Left ventricle myocardium inferior (tissue), 1 donor: ENCODE measurements around the gene HES1. TPM values are rescaled to one million over a fixed set of nuclear protein-coding genes. Genes with fewer than 3 reads are reported as not detected.
"Not testable (repeated sequence)": the region's sequence is repeated elsewhere in the genome, so short reads cannot be mapped to it uniquely, and the experiment has no call there.

Source experiments
- DNase-seq: peaks from one replicate; pipeline ENCODE4 v3.0.0-alpha.2; 2020
- H3K27ac ChIP-seq: fragments of 200-600 bp; replicated peaks from 2 replicates; pipeline ENCODE4 v1.8.0; 2021
- H3K27me3 ChIP-seq: fragments of 200-600 bp; 2 replicates; pipeline ENCODE4 v1.8.0; 2021; ENCODE audit warnings: low read depth
- H3K36me3 ChIP-seq: fragments of 200-600 bp; 2 replicates; pipeline ENCODE4 v1.8.0; 2021
- H3K4me1 ChIP-seq: fragments of 200-600 bp; 2 replicates; pipeline ENCODE4 v1.8.0; 2021
- H3K4me3 ChIP-seq: fragments of 200-600 bp; 2 replicates; pipeline ENCODE4 v1.8.0; 2021; ENCODE audit warnings: mild to moderate bottlenecking, moderate library complexity
- H3K9me3 ChIP-seq: fragments of 200-600 bp; replicated peaks from 2 replicates; pipeline ENCODE4 v1.8.0; 2021
- intact Hi-C: fragments of 100-400 bp; cut with micrococcal nuclease; formaldehyde crosslinking; loops from one replicate; pipeline ENCODE4 v1.11.0; 2022
- total RNA-seq: library from RNA; stranded (reverse); fragmentation: NEBNext Ultra II Directional; extraction: Animal tissue kit (Norgen Biotek cat#: 25700); gene quantifications from one replicate; pipeline ENCODE4 v1.2.1, GENCODE V29; 2021
- TF ChIP-seq, protein P1 (sequence below): fragments of 200-600 bp; IDR thresholded peaks from 2 replicates; pipeline ENCODE4 v1.8.0; 2021; ENCODE audit warnings: antibody characterized with exemption, mild to moderate bottlenecking, borderline replicate concordance
- donor health status: DM: no; HTN: yes; CAD: no; lungs with severe emphysema.

HES1 gene
- total RNA-seq, 1 donor from 2014 or later: 13.4 TPM

DNA sequence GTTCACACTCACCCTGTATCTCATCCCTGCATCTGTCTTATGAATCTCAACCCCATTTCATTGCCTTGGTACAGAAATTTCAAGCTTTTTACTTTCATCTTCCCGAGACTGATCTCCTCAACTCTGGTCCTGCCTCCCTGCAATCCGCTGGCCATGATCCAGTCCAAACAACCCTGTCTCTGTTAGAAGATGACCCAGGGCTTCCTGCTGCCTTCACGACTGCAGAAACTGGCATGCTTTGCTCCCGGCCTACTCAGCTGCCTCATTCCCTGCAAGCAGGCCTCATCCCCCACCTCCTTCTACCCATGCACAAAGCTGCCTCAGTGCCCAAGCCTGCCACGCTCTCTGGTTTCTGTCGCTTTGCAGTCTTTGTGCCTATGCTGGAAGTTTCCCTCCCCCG, 12.4 kb downstream of the HES1 start:
- H3K9me3 ChIP-seq: no peaks in the 10 kb centered on the region
- peaks cover 11% of the 10 kb centered on the region for H3K27me3 ChIP-seq
- no peak overlapping the region for H3K27ac ChIP-seq
- H3K4me3 ChIP-seq: no peak overlapping the region
- TF ChIP-seq, protein P1, sequence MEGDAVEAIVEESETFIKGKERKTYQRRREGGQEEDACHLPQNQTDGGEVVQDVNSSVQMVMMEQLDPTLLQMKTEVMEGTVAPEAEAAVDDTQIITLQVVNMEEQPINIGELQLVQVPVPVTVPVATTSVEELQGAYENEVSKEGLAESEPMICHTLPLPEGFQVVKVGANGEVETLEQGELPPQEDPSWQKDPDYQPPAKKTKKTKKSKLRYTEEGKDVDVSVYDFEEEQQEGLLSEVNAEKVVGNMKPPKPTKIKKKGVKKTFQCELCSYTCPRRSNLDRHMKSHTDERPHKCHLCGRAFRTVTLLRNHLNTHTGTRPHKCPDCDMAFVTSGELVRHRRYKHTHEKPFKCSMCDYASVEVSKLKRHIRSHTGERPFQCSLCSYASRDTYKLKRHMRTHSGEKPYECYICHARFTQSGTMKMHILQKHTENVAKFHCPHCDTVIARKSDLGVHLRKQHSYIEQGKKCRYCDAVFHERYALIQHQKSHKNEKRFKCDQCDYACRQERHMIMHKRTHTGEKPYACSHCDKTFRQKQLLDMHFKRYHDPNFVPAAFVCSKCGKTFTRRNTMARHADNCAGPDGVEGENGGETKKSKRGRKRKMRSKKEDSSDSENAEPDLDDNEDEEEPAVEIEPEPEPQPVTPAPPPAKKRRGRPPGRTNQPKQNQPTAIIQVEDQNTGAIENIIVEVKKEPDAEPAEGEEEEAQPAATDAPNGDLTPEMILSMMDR: no peak
- no peaks in the 10 kb centered on the region for H3K36me3 ChIP-seq
- no peak for DNase-seq
- intact Hi-C loops: no loop called here
- H3K4me1 ChIP-seq: peaks cover 17% of the 10 kb centered on the region

DNA sequence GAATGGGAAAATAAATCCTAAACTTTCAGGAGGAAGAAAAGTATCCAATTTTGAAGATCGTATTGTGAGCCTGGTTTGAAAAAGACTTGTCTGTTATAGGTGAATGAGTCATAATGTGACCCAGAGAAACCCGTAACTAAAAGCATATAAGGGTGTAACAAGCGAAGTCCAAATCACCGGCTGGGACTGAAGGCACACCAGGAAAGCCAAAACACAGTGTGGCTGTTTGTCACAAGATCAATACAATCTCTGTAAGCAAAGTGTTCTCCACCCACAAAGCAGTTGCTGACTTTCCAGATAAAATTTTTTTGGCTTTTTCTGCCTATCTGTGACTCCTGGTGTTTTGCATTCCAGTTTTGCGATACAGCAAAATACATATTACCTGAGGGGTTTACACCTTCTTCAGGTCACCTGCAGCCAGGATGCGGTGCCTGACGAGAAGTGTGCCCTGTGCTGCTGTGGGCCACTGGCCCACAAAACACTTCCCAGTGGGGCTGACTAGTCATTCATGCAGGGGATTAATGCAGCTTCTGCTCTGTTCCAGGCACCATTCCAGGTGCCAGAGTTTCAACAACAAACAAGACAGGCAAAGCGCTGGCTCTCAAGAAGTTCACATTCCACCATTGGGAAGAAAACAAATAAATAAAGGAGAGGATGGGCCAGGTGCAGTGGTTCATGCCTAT, 14.4 kb downstream of the HES1 start:
- TF ChIP-seq, protein P1: no peak
- intact Hi-C loops: no loop called here

DNA sequence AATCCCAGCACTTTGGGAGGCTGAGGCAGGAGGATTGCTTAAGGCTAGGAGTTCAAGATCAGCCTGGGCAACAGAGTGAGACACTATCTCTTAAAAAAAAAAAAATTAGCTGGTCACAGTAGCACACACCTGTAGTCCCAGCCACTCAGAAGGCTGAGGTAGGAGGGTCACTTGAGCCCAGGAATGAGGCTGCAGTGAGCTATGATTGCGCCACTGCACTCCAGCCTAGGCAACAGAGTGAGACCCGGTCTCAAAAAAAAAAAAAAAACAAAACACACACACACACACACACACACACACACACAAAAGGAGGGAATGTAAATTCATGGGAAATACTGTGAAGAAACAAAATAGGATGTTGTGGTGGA, 15.0 kb downstream of the HES1 start:
- H3K4me1 ChIP-seq, DNase-seq, H3K9me3 ChIP-seq, H3K27ac ChIP-seq, H3K36me3 ChIP-seq, H3K4me3 ChIP-seq, intact Hi-C loops: not testable (repeated sequence)
- peaks cover 13% of the 10 kb centered on the region for H3K27me3 ChIP-seq

More for the DNA sequence above, 14.4 kb downstream of the HES1 start:
- no peaks in the 10 kb centered on the region for H3K36me3 ChIP-seq
- no peak overlapping the region for H3K27ac ChIP-seq
- DNase-seq: no peak
- peaks cover 13% of the 10 kb centered on the region for H3K27me3 ChIP-seq
- H3K4me3 ChIP-seq: no peak overlapping the region
- peaks cover 5% of the 10 kb centered on the region for H3K4me1 ChIP-seq
- H3K9me3 ChIP-seq: peaks cover 8% of the 10 kb centered on the region

DNA sequence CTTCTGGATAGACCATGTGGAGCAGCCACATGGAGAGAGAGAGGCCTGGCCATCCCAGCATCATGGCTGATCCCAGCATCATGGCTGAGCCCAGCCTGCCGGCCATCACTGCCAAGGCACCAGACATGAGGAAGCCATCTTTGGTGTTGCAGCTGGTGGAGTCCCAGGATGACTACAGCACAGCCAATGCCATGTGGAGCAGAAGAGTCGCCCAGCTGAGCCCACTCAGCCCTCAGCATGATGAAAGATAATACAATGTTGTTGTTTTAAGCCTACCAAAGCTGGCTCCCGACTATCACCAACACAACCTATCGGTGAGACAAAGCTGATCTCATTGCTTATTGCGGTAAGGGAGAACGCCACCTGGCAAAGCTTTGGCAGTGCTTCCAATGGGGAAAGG, 18.4 kb downstream of the HES1 start:
- TF ChIP-seq, protein P1: no peak
- Histone ChIP-seq H3K27me3 (peaks cover 14% of the 10 kb centered on the region), H3K4me1 (peaks cover 13% of the 10 kb centered on the region), H3K36me3 (no peaks in the 10 kb centered on the region), H3K4me3 (no peak overlapping the region), H3K27ac (no peak overlapping the region), H3K9me3 (peaks cover 8% of the 10 kb centered on the region)
- intact Hi-C loops: no loop called here
- DNase-seq: no peak

DNA sequence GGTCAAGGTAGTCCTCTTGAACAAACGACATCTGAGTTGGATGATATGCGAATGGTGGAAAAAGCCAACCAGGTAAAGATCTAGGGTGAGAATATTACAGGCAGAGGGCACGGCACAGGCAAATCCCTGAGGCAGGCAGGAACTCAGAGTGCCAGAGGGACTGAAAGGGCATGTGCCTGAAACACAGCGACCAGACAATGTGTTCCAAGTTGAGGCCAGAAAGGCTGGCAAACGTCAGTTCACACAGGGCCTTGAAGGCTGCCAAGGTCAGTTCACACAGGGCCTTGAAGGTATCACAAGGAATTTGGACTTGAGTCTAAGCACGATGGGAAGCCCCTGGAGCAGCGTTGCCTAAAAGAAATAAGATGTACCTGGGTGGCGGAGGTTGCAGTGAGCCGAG, 20.1 kb downstream of the HES1 start:
- H3K9me3 ChIP-seq: peaks cover 8% of the 10 kb centered on the region
- H3K36me3 ChIP-seq: no peaks in the 10 kb centered on the region
- H3K27me3 ChIP-seq: peaks cover 22% of the 10 kb centered on the region
- TF ChIP-seq, protein P1: no peak
- no peak overlapping the region for H3K4me3 ChIP-seq
- peaks cover 13% of the 10 kb centered on the region for H3K4me1 ChIP-seq
- intact Hi-C loops: no loop called here
- H3K27ac ChIP-seq: no peak overlapping the region
- no peak for DNase-seq

DNA sequence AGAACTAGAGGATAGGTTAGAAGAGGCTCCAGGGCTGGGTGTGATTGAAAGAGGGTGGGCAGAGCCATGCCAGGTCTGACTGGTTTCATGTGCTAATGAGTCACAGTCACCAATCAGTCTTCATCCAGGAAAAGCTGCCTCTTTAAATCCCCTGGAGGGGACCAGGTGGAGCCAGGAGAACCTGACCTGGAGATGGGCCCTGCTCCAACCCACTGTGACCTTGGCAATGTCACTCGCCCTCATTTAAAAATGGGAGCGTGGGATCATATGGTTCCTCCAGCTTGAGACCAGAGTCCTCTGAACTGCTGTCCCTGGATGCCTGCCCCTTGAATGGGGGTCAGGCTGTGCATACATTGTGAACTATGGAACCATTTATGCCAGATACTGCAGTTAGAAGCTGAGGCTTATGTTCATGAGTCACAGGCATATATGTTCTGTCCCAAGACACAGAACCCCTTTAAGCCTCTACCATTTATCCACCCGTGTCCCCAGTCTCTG, 23.0 kb downstream of the HES1 start:
- Histone ChIP-seq H3K36me3 (no peaks in the 10 kb centered on the region), H3K27ac (no peak overlapping the region), H3K4me3 (no peak overlapping the region), H3K9me3 (peaks cover 8% of the 10 kb centered on the region), H3K27me3 (peaks cover 27% of the 10 kb centered on the region), H3K4me1 (peaks cover 13% of the 10 kb centered on the region)
- TF ChIP-seq, protein P1: no peak
- no peak for DNase-seq
- intact Hi-C loops: no loop called here
